Esophagus (tissue), 2 donors: Measurements from ENCODE around the gene SPOCD1. TPM values are rescaled to one million over a fixed set of nuclear protein-coding genes. Genes with fewer than 3 reads are reported as not detected.

Experiments used
- H3K27ac ChIP-seq, 2 donors: one replicate each; pipeline ENCODE4 v1.5.1; 2013; ENCODE audit warnings: low read depth in 2 of 2, mild to moderate bottlenecking in 2 of 2, inconsistent platforms in 1 of 2, low read length in 1 of 2, moderate library complexity in 1 of 2
- H3K27me3 ChIP-seq, 2 donors: one replicate each; pipeline ENCODE4 v1.6.1; 2013; ENCODE audit warnings: low read length in 2 of 2, control low read depth in 1 of 2, mild to moderate bottlenecking in 1 of 2; ENCODE audit not compliant: insufficient read depth in 2 of 2, control insufficient read depth in 1 of 2
- H3K36me3 ChIP-seq, 2 donors: one replicate each; pipeline ENCODE4 v1.6.1; 2013; ENCODE audit warnings: low read length in 1 of 2; ENCODE audit not compliant: control insufficient read depth in 2 of 2, insufficient read depth in 2 of 2
- H3K4me1 ChIP-seq, 2 donors: one replicate each; pipeline ENCODE4 v1.6.1; 2013; ENCODE audit warnings: low read length in 1 of 2; ENCODE audit not compliant: control insufficient read depth in 2 of 2, insufficient read depth in 2 of 2
- H3K4me3 ChIP-seq, 2 donors: one replicate each; pipeline ENCODE4 v1.5.1; 2013; ENCODE audit warnings: low read length in 2 of 2, mild to moderate bottlenecking in 2 of 2, low read depth in 1 of 2, moderate library complexity in 1 of 2
- H3K9me3 ChIP-seq, 2 donors: one replicate each; pipeline ENCODE4 v1.6.1; 2013; ENCODE audit warnings: mild to moderate bottlenecking in 2 of 2, low read depth in 1 of 2, low read length in 1 of 2, moderate library complexity in 1 of 2; ENCODE audit not compliant: control insufficient read depth in 2 of 2, insufficient read depth in 1 of 2
- WGBS, 2 donors: extraction: QIAGEN DNeasy Blood & Tissue Kit; methylation state at CpG; one replicate each; pipeline ENCODE4 v1.1.7; 2013; 5-methylcytosine and 5-hydroxymethylcytosine counted together
- polyA plus RNA-seq, 2 donors: library from polyadenylated mRNA; stranded (reverse); fragments of 200-250 nt; gene quantifications; one replicate each; pipeline ENCODE4 v1.2.3, GENCODE V29; 2013
- donor health status: healthy with polysubstance abuse.
- donor health status: Bipolar disorder and iron deficiency.

Gene SPOCD1
- polyA plus RNA-seq, 2 donors: 0.08 to 0.13 TPM

- no peaks in the 10 kb centered on the region for H3K36me3 ChIP-seq
- peaks cover 2 to 9% of the 10 kb centered on the region in 2 donors for H3K4me1 ChIP-seq
- peaks cover 0 to 9% of the 10 kb centered on the region in 2 donors for H3K27me3 ChIP-seq
- peak overlapping the region; percentile 8 to 52 for H3K4me3 ChIP-seq
- 1% methylated on average over 57 to 60 of the region's 60 CpGs for WGBS, 2 donors
- H3K27ac ChIP-seq: no peak overlapping the region
- H3K9me3 ChIP-seq: no peaks in the 10 kb centered on the region
These were observed 52.8 kb downstream of the SPOCD1 start for GRCh38 chr1:31762726-31763670.

- H3K4me3 ChIP-seq: no peak overlapping the region
- peaks cover 2 to 9% of the 10 kb centered on the region in 2 donors for H3K4me1 ChIP-seq
- peaks cover 0 to 9% of the 10 kb centered on the region in 2 donors for H3K27me3 ChIP-seq
- no peak overlapping the region for H3K27ac ChIP-seq
- 28 to 31% methylated on average over 7 of the region's 7 CpGs for WGBS, 2 donors
- H3K36me3 ChIP-seq: no peaks in the 10 kb centered on the region
- no peaks in the 10 kb centered on the region for H3K9me3 ChIP-seq
These were observed 53.5 kb downstream of the SPOCD1 start for GRCh38 chr1:31762323-31762722.

- Histone ChIP-seq H3K27me3 (peaks cover 0 to 9% of the 10 kb centered on the region in 2 donors), H3K36me3 (no peaks in the 10 kb centered on the region), H3K4me1 (peaks cover 2 to 9% of the 10 kb centered on the region in 2 donors), H3K27ac (no peak overlapping the region), H3K4me3 (no peak overlapping the region), H3K9me3 (no peaks in the 10 kb centered on the region)
- 60 to 70% methylated on average over 6 of the region's 6 CpGs for WGBS, 2 donors
These were observed 53.9 kb downstream of the SPOCD1 start for GRCh38 chr1:31761883-31762282.

GRCh38 chr1:31760471-31761470 is 55.1 kb downstream of the SPOCD1 start:
- H3K27me3 ChIP-seq: peaks cover 0 to 9% of the 10 kb centered on the region in 2 donors
- peaks cover 2 to 9% of the 10 kb centered on the region in 2 donors for H3K4me1 ChIP-seq
- peak overlapping the region; percentile 23 to 40 for H3K4me3 ChIP-seq
- H3K36me3 ChIP-seq: no peaks in the 10 kb centered on the region
- H3K27ac ChIP-seq: no peak overlapping the region
- 2 to 3% methylated on average over 49 to 63 of the region's 63 CpGs for WGBS, 2 donors
- no peaks in the 10 kb centered on the region for H3K9me3 ChIP-seq

DNA sequence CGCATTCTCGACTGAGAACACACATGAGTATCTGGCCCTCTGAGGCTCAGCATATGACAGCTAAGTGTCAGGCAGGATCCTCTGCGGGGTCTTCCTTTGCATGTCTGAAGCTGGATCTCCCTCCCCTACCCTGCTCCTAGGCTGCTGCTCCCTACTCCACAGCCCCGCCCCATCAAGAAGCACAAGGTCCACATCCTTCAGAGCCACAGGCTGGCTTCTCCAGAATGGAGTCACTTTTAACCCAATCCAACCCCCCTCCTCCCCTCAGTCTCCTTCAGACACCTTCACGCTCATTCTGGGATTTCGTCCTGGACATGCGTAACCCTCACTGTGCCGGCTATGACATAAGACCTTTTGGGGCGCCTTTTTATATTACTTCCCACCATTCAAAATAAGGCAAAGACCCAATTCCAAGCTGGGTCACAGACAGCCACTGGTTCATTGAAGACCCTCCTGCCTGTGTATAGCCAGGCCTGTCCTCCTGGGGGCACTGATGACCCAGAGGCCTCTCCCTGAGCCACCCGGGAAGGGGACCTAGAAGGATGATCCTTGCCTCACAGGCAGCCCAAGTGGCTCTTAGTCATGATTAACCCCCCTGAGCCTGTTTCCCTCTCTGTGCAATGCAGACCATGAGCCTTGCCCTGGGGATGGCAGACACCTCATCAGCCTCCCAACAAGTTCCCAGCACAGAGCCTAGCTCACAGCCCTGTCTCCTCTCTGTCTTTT is 56.4 kb downstream of the SPOCD1 start:
- peaks cover 2 to 9% of the 10 kb centered on the region in 2 donors for H3K4me1 ChIP-seq
- H3K27me3 ChIP-seq: peaks cover 0 to 9% of the 10 kb centered on the region in 2 donors
- H3K4me3 ChIP-seq: no peak overlapping the region
- WGBS, 2 donors: 79 to 88% methylated on average over 10 of the region's 10 CpGs
- no peaks in the 10 kb centered on the region for H3K9me3 ChIP-seq
- H3K27ac ChIP-seq: no peak overlapping the region
- no peaks in the 10 kb centered on the region for H3K36me3 ChIP-seq

DNA sequence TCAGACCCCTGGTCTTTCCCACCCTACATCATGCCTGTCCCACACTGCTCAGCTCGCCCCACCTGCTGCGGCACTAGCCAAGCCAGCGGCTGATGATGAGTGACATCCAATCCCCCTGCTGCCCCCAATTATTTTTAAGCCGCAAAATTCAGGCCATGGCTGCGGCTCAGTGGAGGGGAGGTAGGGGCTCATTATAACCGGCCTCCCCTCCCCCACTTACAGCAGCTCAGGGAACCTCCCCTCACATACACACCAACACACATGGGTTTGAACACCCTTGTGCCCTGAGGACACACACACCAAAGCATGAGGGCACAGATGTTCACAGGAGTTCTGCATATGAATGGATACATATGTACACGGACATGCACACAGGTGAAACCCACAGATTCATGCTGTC is 57.0 kb downstream of the SPOCD1 start:
- Histone ChIP-seq H3K27ac (no peak overlapping the region), H3K36me3 (no peaks in the 10 kb centered on the region), H3K9me3 (no peaks in the 10 kb centered on the region), H3K4me1 (peaks cover 2 to 9% of the 10 kb centered on the region in 2 donors), H3K4me3 (no peak overlapping the region), H3K27me3 (peaks cover 0 to 9% of the 10 kb centered on the region in 2 donors)
- 88 to 90% methylated on average over 7 of the region's 7 CpGs for WGBS, 2 donors

GRCh38 chr1:31757989-31758388 is 57.8 kb downstream of the SPOCD1 start:
- WGBS, 2 donors: 94 to 98% methylated on average over 6 of the region's 6 CpGs
- Histone ChIP-seq H3K27ac (no peak overlapping the region), H3K4me3 (no peak overlapping the region), H3K4me1 (peaks cover 0 to 2% of the 10 kb centered on the region in 2 donors), H3K27me3 (peaks cover 0 to 4% of the 10 kb centered on the region in 2 donors), H3K36me3 (no peaks in the 10 kb centered on the region), H3K9me3 (no peaks in the 10 kb centered on the region)

DNA sequence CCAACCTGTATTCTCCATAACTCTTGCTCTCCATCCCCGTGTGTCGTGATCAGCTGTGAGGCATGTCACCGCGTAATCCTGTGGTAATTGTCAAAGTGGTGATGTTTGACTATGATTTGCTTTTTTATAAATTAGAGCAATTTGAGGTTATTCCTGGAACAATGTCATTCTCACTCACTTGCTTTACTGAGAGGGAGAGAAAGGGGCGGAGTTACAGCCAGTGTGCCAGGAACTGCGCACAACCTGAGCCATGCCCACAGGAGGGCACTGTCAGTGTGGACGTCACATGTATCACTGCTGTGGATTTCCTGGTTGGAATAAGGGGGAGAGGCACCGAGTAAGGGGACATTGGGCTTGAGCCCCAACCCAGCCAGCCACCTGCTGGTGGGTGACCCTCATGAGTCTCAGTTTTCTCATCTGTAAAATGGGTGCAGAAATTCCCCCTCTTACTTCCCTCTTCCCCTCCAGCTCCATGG is 58.6 kb downstream of the SPOCD1 start:
- Histone ChIP-seq H3K27me3 (no peaks in the 10 kb centered on the region), H3K36me3 (no peaks in the 10 kb centered on the region), H3K4me3 (no peak overlapping the region), H3K4me1 (no peaks in the 10 kb centered on the region), H3K9me3 (no peaks in the 10 kb centered on the region), H3K27ac (no peak overlapping the region)
- WGBS, 2 donors: 83 to 84% methylated on average over 8 of the region's 8 CpGs

GRCh38 chr1:31756578-31756977 is 59.2 kb downstream of the SPOCD1 start:
- Histone ChIP-seq H3K4me3 (no peak overlapping the region), H3K9me3 (no peaks in the 10 kb centered on the region), H3K4me1 (no peaks in the 10 kb centered on the region), H3K27me3 (no peaks in the 10 kb centered on the region), H3K36me3 (no peaks in the 10 kb centered on the region), H3K27ac (no peak overlapping the region)
- WGBS, 2 donors: 94 to 95% methylated on average over 13 of the region's 13 CpGs
